Rectal smooth muscle tissue (tissue), 1 donor: ENCODE measurements around the gene NEMP2.

Source experiments
- H3K27ac ChIP-seq: one replicate; pipeline ENCODE4 v1.7.0; 2013; ENCODE audit warnings: low read depth, low read length, inconsistent platforms
- H3K27me3 ChIP-seq: one replicate; pipeline ENCODE4 v1.7.0; 2013; ENCODE audit warnings: low read length; ENCODE audit not compliant: control insufficient read depth, insufficient read depth
- H3K36me3 ChIP-seq: one replicate; pipeline ENCODE4 v1.7.0; 2013; ENCODE audit warnings: low read length; ENCODE audit not compliant: control insufficient read depth, insufficient read depth
- H3K4me1 ChIP-seq: one replicate; pipeline ENCODE4 v1.7.0; 2013; ENCODE audit warnings: low read length; ENCODE audit not compliant: control insufficient read depth, insufficient read depth
- H3K4me3 ChIP-seq: one replicate; pipeline ENCODE4 v1.7.0; 2013; ENCODE audit warnings: low read length
- H3K9ac ChIP-seq: one replicate; pipeline ENCODE4 v1.7.0; 2013; ENCODE audit warnings: low read length

The NEMP2 gene, protein sequence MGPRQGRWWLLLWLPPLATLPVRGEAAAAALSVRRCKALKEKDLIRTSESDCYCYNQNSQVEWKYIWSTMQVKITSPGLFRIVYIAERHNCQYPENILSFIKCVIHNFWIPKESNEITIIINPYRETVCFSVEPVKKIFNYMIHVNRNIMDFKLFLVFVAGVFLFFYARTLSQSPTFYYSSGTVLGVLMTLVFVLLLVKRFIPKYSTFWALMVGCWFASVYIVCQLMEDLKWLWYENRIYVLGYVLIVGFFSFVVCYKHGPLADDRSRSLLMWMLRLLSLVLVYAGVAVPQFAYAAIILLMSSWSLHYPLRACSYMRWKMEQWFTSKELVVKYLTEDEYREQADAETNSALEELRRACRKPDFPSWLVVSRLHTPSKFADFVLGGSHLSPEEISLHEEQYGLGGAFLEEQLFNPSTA

GRCh38 chr2:190534310-190535120, at the start of gene NEMP2:
NEMP2 (minus strand) TSS chr2:190534722; CDS start chr2:190534655, 67 bp downstream.
- peak within 1 kb of the TSS; percentile 88 for H3K9ac ChIP-seq
- no peaks in the 10 kb centered on the region for H3K27me3 ChIP-seq
- peaks cover 12% of the 10 kb centered on the region for H3K4me1 ChIP-seq
- H3K4me3 ChIP-seq: peak within 1 kb of the TSS; percentile 92
- H3K36me3 ChIP-seq: no peaks in the 10 kb centered on the region
- peak within 1 kb of the TSS; percentile 99 for H3K27ac ChIP-seq

DNA sequence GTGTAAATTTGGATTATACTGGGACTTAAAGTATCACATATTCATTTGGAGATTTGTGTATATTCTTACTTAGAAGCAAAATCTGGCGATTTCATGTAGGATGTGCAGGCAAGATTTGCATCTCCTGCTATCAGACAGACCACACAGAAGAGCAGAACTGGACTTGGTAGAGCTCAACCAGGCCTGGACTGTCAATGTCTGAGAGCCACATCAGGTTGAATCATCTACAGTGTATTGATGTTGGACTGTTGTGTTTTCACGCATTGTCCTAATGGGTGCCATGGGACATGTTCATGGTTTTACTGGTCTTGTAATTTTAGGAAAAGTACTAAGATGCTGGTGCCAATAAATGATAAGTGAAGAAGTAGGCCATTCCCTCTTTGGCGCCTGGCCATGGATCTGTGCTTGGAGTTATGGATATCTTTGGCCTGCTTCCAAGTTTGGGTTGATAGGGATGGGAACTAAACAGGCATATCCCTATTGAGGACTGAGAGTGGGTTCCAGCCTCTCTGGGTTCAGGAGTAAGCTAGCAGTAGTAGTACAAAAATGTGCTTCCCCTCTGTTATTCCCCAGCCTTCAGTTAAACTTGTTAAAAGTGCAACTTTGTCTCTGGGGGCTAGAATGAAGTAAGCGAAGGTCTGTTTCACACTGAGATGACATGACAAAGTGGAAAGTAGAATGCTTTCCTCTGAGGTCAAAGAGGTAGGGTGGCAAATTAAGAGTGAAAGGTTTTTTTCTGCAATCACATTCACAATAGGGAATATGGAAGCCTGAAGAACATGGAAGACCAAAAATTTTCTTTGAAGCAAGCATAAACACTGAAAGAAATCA, 49.2 kb upstream of the NEMP2 start:
- Histone ChIP-seq H3K9ac (no peak overlapping the region), H3K36me3 (no peaks in the 10 kb centered on the region), H3K27ac (peak overlapping the region; percentile 49), H3K4me1 (peaks cover 12% of the 10 kb centered on the region), H3K4me3 (no peak overlapping the region), H3K27me3 (no peaks in the 10 kb centered on the region)

GRCh38 chr2:190582736-190583506, 48.4 kb upstream of the NEMP2 start:
- Histone ChIP-seq H3K4me1 (peaks cover 19% of the 10 kb centered on the region), H3K36me3 (no peaks in the 10 kb centered on the region), H3K27ac (peak overlapping the region; percentile 49), H3K4me3 (no peak overlapping the region), H3K27me3 (no peaks in the 10 kb centered on the region), H3K9ac (no peak overlapping the region)

GRCh38 chr2:190582019-190582418, 47.5 kb upstream of the NEMP2 start:
- H3K4me3 ChIP-seq: no peak overlapping the region
- H3K36me3 ChIP-seq: no peaks in the 10 kb centered on the region
- no peak overlapping the region for H3K27ac ChIP-seq
- no peaks in the 10 kb centered on the region for H3K27me3 ChIP-seq
- peaks cover 21% of the 10 kb centered on the region for H3K4me1 ChIP-seq
- H3K9ac ChIP-seq: no peak overlapping the region

- no peak overlapping the region for H3K27ac ChIP-seq
- no peaks in the 10 kb centered on the region for H3K27me3 ChIP-seq
- H3K4me3 ChIP-seq: no peak overlapping the region
- H3K36me3 ChIP-seq: no peaks in the 10 kb centered on the region
- no peak overlapping the region for H3K9ac ChIP-seq
- H3K4me1 ChIP-seq: peaks cover 25% of the 10 kb centered on the region
Observed at GRCh38 chr2:190579915-190580846, 45.7 kb upstream of the NEMP2 start.

- Histone ChIP-seq H3K36me3 (no peaks in the 10 kb centered on the region), H3K9ac (no peak overlapping the region), H3K27me3 (no peaks in the 10 kb centered on the region), H3K4me1 (peaks cover 28% of the 10 kb centered on the region), H3K27ac (no peak overlapping the region), H3K4me3 (peak overlapping the region; percentile 10)
Observed at GRCh38 chr2:190579058-190579410, 44.5 kb upstream of the NEMP2 start.

GRCh38 chr2:190578158-190579057, 43.9 kb upstream of the NEMP2 start:
- H3K9ac ChIP-seq: no peak overlapping the region
- H3K4me1 ChIP-seq: peaks cover 29% of the 10 kb centered on the region
- H3K27ac ChIP-seq: peak overlapping the region; percentile 2
- no peaks in the 10 kb centered on the region for H3K27me3 ChIP-seq
- H3K36me3 ChIP-seq: no peaks in the 10 kb centered on the region
- H3K4me3 ChIP-seq: peak overlapping the region; percentile 10

DNA sequence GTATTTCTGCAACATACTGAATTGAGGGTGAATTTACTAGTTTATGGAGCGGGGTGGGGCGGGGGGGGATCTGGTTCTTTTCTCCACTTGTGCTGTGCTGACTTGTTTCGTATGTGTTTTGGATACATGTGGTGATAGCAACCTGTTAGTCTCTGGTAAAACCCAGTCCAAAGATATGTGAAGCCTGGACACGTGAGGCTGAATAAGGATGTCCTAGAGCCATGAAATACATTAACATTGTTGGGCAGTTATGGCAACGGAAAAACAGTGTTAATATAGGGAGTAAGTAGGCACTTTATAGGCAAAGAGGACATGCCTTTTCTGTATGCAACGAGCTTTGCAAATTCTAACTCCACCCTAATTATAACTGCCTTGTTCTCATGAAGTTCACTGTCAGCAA, 42.1 kb upstream of the NEMP2 start:
- H3K27ac ChIP-seq: peak overlapping the region; percentile 70
- no peak overlapping the region for H3K4me3 ChIP-seq
- no peak overlapping the region for H3K9ac ChIP-seq
- H3K27me3 ChIP-seq: no peaks in the 10 kb centered on the region
- H3K36me3 ChIP-seq: no peaks in the 10 kb centered on the region
- H3K4me1 ChIP-seq: peaks cover 22% of the 10 kb centered on the region

GRCh38 chr2:190575263-190575662, 40.7 kb upstream of the NEMP2 start:
- Histone ChIP-seq H3K27ac (peak overlapping the region; percentile 18), H3K4me3 (no peak overlapping the region), H3K9ac (no peak overlapping the region), H3K4me1 (peaks cover 22% of the 10 kb centered on the region), H3K36me3 (no peaks in the 10 kb centered on the region), H3K27me3 (no peaks in the 10 kb centered on the region)

DNA sequence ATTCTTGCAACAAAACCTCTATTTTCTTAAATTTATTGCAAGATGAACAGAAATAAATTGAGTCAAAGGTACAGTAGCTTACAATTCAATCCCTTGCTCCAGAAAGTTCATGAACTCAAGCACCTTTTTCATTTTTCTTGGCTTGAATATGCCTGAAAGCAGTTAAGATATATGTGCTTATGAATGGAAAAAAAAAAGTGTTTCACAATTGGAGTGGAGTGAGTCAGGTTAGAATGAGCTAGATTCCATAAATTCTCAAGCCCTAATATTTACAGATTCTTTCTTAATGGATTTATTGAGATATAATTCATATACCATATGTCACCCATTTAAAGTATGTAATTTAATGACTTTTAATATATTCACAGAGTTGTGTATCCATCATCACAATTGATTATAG, 39.6 kb upstream of the NEMP2 start:
- H3K36me3 ChIP-seq: no peaks in the 10 kb centered on the region
- no peak overlapping the region for H3K4me3 ChIP-seq
- no peak overlapping the region for H3K9ac ChIP-seq
- H3K4me1 ChIP-seq: peaks cover 21% of the 10 kb centered on the region
- no peak overlapping the region for H3K27ac ChIP-seq
- H3K27me3 ChIP-seq: no peaks in the 10 kb centered on the region
